Subcutaneous abdominal adipose tissue (tissue), 5 donors: ENCODE data around the gene SF3B1.

Source experiments
- H3K27ac ChIP-seq: one replicate; pipeline ENCODE4 v1.7.0; 2013; ENCODE audit warnings: low read depth, mild to moderate bottlenecking, inconsistent platforms, low read length, moderate library complexity
- H3K27me3 ChIP-seq, 5 donors: one replicate each; pipeline ENCODE4 v1.7.0; 2013; ENCODE audit warnings: low read length in 5 of 5, inconsistent platforms in 1 of 5; ENCODE audit not compliant: control insufficient read depth in 5 of 5, insufficient read depth in 4 of 5
- H3K36me3 ChIP-seq, 5 donors: one replicate each; pipeline ENCODE4 v1.7.0; 2013; ENCODE audit warnings: low read length in 5 of 5; ENCODE audit not compliant: control insufficient read depth in 5 of 5, insufficient read depth in 5 of 5
- H3K4me1 ChIP-seq, 5 donors: one replicate each; pipeline ENCODE4 v1.7.0; 2013; ENCODE audit warnings: low read length in 5 of 5, mild to moderate bottlenecking in 3 of 5, moderate library complexity in 1 of 5; ENCODE audit not compliant: control insufficient read depth in 5 of 5, insufficient read depth in 5 of 5
- H3K4me3 ChIP-seq, 5 donors: one replicate each; pipeline ENCODE4 v1.7.0; 2013; ENCODE audit warnings: low read length in 5 of 5, low read depth in 1 of 5
- H3K9ac ChIP-seq, 5 donors: one replicate each; pipeline ENCODE4 v1.7.0; 2013; ENCODE audit warnings: low read length in 5 of 5, mild to moderate bottlenecking in 4 of 5, moderate library complexity in 3 of 5
- H3K9me3 ChIP-seq, 5 donors: one replicate each; pipeline ENCODE4 v1.7.0; 2013; ENCODE audit warnings: low read length in 5 of 5; ENCODE audit not compliant: control insufficient read depth in 5 of 5
- donor health status: healthy.
- donor health status: healthy.
- donor health status: healthy.
- donor health status: healthy.
- donor health status: healthy.

SF3B1 gene

DNA sequence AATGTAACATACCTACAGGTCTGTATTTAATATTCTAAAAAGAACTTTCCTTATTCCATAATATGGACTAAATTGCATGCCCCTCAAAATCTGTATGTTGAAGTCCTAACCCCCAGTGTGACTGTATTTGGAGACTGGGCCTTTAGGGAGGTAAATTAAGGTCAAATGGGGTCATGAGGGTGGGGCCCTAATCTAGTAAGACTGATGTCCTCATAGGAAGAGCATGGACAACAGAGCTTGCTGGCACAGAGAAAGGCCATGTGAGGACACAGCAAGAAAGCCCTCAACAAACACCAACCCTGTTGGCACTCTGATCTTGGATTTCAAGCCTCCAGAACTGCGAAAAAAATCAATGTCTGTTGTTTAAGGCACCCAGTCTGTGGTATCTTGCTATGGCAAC lies 18.6 kb downstream of the SF3B1 start:
- Histone ChIP-seq H3K4me3 (no peak overlapping the region), H3K9ac (no peak overlapping the region), H3K36me3 (peaks cover 49 to 87% (median 67%) of the 10 kb centered on the region in 5 donors), H3K27me3 (no peaks in the 10 kb centered on the region), H3K9me3 (no peaks in the 10 kb centered on the region), H3K4me1 (peaks cover 0 to 3% (median 0%) of the 10 kb centered on the region in 5 donors), H3K27ac (no peak overlapping the region)

DNA sequence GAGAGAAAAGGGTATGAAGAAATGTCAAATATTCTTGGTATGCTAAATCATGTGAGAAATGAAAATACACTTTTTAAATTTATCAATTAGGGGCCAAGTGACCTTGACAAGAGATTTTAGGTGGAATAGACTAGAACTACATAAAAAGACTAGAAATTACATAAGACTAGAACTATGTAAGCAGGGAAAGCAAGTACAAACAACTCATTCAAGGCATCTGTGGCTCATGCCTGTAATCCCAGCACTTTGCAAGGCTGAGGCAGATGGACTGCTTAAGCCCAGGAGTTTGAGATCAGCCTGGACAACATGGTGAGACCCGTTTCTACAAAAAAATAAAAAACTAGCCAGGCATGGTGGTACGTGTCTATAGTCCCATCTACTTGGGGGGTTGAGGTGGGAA lies 20.3 kb downstream of the SF3B1 start:
- no peaks in the 10 kb centered on the region for H3K9me3 ChIP-seq
- H3K36me3 ChIP-seq, result peaks cover 40 to 89% (median 67%) of the 10 kb centered on the region in 5 donors
- H3K9ac ChIP-seq, result no peak overlapping the region
- no peaks in the 10 kb centered on the region for H3K27me3 ChIP-seq
- H3K4me3 ChIP-seq, result no peak overlapping the region
- H3K27ac ChIP-seq, result no peak overlapping the region
- peaks cover 0 to 3% (median 0%) of the 10 kb centered on the region in 5 donors for H3K4me1 ChIP-seq

DNA sequence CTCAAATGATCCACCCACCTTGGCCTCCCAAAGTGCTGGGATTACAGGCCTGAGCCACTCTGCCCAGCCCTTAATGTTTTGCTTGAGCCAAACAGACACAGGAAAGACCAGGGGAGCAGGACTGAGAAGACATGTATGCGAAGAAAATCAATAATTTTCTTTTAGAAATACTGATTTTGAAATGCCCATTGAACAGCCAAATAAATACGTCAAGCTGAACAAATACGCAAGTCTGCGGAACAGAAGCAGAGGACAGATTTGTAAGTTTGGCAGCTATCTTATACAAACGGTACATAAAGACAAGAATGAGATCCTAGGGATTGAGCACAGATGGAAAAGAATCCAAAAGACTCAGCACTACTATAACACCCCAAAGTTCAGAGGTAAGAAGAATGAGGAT lies 20.8 kb downstream of the SF3B1 start:
- Histone ChIP-seq H3K27me3 (no peaks in the 10 kb centered on the region), H3K9me3 (no peaks in the 10 kb centered on the region), H3K4me1 (peaks cover 0 to 3% (median 0%) of the 10 kb centered on the region in 5 donors), H3K36me3 (peaks cover 37 to 89% (median 66%) of the 10 kb centered on the region in 5 donors), H3K4me3 (no peak overlapping the region), H3K9ac (no peak overlapping the region), H3K27ac (no peak overlapping the region)

DNA sequence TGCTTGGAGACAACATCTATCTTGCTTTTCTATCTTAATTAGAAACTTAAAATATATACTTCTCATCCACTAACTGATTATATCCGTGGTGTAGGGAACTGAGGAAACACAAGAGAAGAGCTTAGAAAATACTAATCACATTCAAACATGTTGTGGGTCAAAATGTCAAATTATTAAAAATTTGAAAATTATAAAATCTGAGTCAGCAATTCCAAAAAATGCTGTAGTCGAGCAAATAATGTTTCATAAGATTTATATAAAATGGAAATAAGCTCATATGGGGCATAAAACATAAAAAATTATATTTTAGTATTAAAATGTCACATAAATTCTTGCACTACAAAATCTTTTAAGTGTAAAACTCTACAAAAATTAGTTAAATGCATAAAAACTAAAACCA lies 29.2 kb downstream of the SF3B1 start:
- Histone ChIP-seq H3K4me3 (no peak overlapping the region), H3K9ac (no peak overlapping the region), H3K36me3 (peaks cover 69 to 96% (median 86%) of the 10 kb centered on the region in 5 donors), H3K9me3 (no peaks in the 10 kb centered on the region), H3K27me3 (no peaks in the 10 kb centered on the region), H3K27ac (no peak overlapping the region), H3K4me1 (no peaks in the 10 kb centered on the region)

DNA sequence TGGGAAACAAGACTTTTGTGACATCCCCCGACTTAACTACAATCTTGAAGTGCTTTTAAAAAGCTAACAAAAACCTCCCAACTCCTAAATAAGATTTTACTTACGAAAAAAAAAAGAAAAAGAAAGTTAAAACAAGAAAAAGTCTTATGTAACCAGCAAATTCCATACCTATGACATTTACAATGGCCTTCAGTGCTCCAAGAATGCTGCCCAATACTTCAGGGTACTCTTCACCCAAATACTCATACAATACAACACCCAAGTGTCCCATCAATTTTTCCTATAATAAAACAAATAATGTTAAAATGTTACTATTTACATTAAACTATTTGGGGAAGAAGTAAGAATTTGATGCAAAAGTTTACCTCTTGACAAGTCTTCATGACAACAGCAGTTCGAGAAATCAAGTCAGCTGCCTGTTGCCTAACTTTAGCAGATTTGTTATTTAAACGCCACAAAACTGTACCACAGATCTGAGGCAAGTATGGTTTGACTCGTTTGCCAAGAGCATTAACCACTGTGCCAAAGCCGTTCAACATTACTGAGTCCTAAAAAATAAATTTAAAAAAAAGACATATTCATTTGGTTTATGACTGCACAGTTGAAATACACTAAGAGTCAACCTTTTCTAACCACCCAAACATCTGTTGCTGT lies 34.8 kb downstream of the SF3B1 start:
- H3K4me1 ChIP-seq, result peaks cover 0 to 2% (median 0%) of the 10 kb centered on the region in 5 donors
- no peaks in the 10 kb centered on the region for H3K9me3 ChIP-seq
- H3K27me3 ChIP-seq, result no peaks in the 10 kb centered on the region
- no peak overlapping the region for H3K27ac ChIP-seq
- H3K4me3 ChIP-seq, result no peak overlapping the region
- H3K36me3 ChIP-seq, result peaks cover 86 to 99% (median 93%) of the 10 kb centered on the region in 5 donors
- no peak overlapping the region for H3K9ac ChIP-seq

DNA sequence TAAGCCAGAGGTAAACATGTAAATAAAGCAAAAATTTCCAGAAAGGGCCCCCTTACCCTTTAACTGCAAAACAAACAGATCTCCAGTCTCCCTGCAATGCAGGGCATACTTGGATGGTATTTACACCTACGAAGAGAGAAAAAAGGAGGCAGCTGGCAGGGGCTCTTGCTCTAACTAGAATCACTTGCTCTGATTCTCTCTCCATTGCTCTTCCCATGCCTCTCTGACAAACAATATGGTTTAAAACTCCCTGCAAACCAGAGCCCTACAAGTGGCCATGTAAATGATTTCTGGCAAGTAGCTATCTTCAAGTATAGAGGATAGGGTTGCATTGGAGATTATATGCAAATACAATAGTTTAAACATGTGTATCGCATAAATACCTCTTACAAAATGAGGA lies 35.9 kb downstream of the SF3B1 start:
- H3K4me3 ChIP-seq, result no peak overlapping the region
- no peaks in the 10 kb centered on the region for H3K27me3 ChIP-seq
- H3K9ac ChIP-seq, result no peak overlapping the region
- H3K4me1 ChIP-seq, result peaks cover 0 to 2% (median 0%) of the 10 kb centered on the region in 5 donors
- no peaks in the 10 kb centered on the region for H3K9me3 ChIP-seq
- no peak overlapping the region for H3K27ac ChIP-seq
- H3K36me3 ChIP-seq, result peaks cover 83 to 98% (median 95%) of the 10 kb centered on the region in 5 donors

DNA sequence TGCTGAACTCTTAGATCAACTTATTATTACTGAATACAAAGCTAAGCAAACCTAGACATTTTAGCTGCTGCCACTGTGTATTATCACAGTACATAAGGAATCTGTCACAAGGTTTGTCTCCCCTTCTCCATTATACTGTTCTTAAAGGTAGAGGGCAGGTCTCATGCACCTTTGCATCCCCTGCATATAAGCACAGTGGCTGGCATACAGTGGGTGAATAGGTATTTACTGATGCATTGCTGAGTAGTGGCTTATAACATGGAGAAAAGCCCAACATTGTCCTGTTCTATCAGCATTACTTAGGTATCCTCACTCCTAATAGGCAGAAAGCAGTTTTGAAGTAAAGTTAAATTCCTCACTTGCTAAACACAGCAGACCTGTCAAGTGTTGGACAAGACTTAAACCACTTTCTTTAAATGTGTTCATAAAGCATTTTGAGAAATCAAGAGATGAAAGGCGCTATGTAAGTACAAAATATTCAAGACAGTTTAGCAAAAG lies 43.6 kb downstream of the SF3B1 start:
- Histone ChIP-seq H3K4me1 (no peaks in the 10 kb centered on the region), H3K27me3 (no peaks in the 10 kb centered on the region), H3K4me3 (no peak overlapping the region), H3K27ac (no peak overlapping the region), H3K36me3 (peaks cover 37 to 53% (median 47%) of the 10 kb centered on the region in 5 donors), H3K9me3 (no peaks in the 10 kb centered on the region), H3K9ac (no peak overlapping the region)

DNA sequence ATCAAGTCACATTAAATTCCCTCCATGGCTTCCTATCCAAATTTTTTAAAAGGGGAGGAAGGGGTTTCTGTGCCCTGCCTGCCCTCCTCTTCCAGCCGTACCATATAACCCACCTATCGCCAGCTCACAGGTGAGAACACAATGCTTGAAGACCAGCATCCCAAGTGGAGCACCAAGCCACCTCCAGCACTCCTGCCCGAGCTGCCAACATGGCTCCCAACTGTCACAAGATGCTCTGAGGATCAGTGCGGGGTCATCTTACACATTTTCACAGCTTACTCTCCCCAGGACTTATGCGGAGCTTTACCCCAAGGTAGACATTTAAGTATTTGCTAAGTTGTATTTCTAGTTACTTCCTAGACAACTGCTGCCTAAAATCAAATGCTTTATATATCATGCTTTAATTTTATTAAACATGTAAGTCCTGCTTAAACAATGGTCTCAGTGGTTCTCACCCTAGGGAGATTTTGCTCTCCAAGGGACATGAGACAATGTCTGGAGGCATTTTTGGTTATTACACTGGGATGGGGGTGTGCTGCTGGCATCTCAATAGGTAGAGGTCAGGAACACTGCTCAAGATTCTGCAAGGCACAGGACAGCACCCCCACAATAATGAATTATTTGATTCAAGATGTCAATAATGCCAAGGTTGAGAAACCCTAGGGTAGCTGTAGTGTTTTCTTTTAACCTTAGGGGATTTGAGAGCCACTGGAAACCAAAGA lies 45.8 kb downstream of the SF3B1 start:
- H3K27ac ChIP-seq, result no peak overlapping the region
- no peak overlapping the region for H3K4me3 ChIP-seq
- peaks cover 21 to 32% (median 26%) of the 10 kb centered on the region in 5 donors for H3K36me3 ChIP-seq
- no peaks in the 10 kb centered on the region for H3K9me3 ChIP-seq
- H3K9ac ChIP-seq, result no peak overlapping the region
- H3K27me3 ChIP-seq, result no peaks in the 10 kb centered on the region
- no peaks in the 10 kb centered on the region for H3K4me1 ChIP-seq

DNA sequence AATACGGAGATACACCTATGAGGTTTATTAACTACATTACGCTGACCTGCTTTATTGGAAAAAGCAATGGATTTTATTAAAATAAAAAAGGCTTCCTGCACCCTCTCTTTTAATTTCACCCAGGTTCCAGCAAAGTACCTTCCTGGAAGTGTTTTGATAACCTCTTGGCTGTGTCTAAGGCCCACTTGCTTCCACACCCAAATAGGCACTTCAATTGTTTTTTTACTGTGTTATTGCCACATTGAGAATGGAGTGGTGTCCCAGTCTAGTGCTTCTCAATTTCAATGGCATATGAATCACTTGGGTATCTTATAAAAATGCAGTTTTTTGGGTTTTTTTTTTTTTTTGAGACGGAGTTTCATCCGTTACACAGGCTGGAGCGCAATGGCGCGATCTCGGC lies 47.6 kb downstream of the SF3B1 start:
- Histone ChIP-seq H3K36me3 (peaks cover 12 to 16% (median 15%) of the 10 kb centered on the region in 5 donors), H3K9ac (no peak overlapping the region), H3K9me3 (no peaks in the 10 kb centered on the region), H3K4me1 (no peaks in the 10 kb centered on the region), H3K27me3 (no peaks in the 10 kb centered on the region), H3K27ac (no peak overlapping the region), H3K4me3 (no peak overlapping the region)

DNA sequence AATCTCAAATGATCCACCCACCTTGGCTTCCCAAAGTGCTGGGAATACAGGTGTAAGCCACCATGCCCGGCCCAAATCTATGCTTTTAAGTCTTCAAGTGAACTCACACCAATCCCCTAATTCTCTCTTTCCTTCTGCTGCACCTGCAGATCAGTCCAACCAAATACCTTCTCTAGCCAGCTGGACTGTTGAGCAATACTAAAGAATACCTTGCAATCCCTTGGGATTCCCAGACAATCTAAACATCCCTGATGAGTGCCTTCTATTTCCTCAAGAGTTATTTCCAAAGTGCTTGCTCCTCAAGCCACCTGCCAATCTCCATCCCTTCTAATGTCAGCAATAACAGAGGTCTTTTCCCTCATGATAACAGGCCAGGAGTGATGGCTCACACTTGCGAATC lies 48.6 kb downstream of the SF3B1 start:
- Histone ChIP-seq H3K27ac (no peak overlapping the region), H3K4me1 (no peaks in the 10 kb centered on the region), H3K36me3 (peaks cover 3 to 7% (median 5%) of the 10 kb centered on the region in 5 donors), H3K27me3 (no peaks in the 10 kb centered on the region), H3K4me3 (no peak overlapping the region), H3K9me3 (no peaks in the 10 kb centered on the region), H3K9ac (no peak overlapping the region)
